A549 (cell line): ENCODE measurements around the gene HDLBP. TPM values are rescaled to one million over a fixed set of nuclear protein-coding genes. Genes with fewer than 3 reads are reported as not detected.

Experiments used
- ATAC-seq, 2 experiments: fragments of 200-7000 bp in 1 of 2; fragments of >200 bp in 1 of 2; cut with Nextera tagmentation in 1 of 2; cut with Tn5 transposase in 1 of 2; 3 replicates each; pipeline versions ENCODE4 v1.8.0 to v1.9.1; 2018 to 2020; ENCODE audit warnings: mild to moderate bottlenecking in 1 of 2, moderate library complexity in 1 of 2
- CTCF ChIA-PET: fragments of 300-600 bp; sonication (Branson Sonifier 250); formaldehyde crosslinking; extraction: SDS; loops from one replicate; lab custom pipeline; 2021; ENCODE audit warnings: antibody characterized with exemption, inconsistent platforms; lab: Yijun Ruan, JAX
- POLR2A ChIA-PET: fragments of 350-600 bp; formaldehyde crosslinking; extraction: SDS; loops from one replicate; lab custom pipeline; 2021; ENCODE audit warnings: antibody characterized with exemption, inconsistent platforms; lab: Yijun Ruan, JAX
- DNase-seq, 2 experiments: peaks; one replicate each; pipeline versions ENCODE4 v3.0.0 to v3.0.0-alpha.2; 2011 to 2016; ENCODE audit warnings: low read depth in 1 of 2, low spot score in 1 of 2
- FAIRE-seq: peaks from 2 replicates; lab custom pipeline; 2011; peaks lifted over from hg19 to GRCh38; lab: Jason Lieb, UNC
- H3K27ac ChIP-seq, 2 experiments: fragments of >200 bp; sonication (Bioruptor Twin); formaldehyde crosslinking; 3 replicates each; pipeline ENCODE4 v1.5.1; 2016 to 2017
- H3K4me1 ChIP-seq: fragments of >200 bp; sonication (Bioruptor Twin); formaldehyde crosslinking; 3 replicates; pipeline ENCODE4 v1.6.1; 2016
- H3K4me2 ChIP-seq: fragments of >200 bp; sonication (Bioruptor Twin); formaldehyde crosslinking; 3 replicates; pipeline ENCODE4 v1.6.1; 2016
- H3K4me3 ChIP-seq: fragments of >200 bp; sonication (Bioruptor Twin); formaldehyde crosslinking; 3 replicates; pipeline ENCODE4 v1.5.1; 2016
- H3K9me3 ChIP-seq: fragments of >200 bp; sonication (Bioruptor Twin); formaldehyde crosslinking; 3 replicates; pipeline ENCODE4 v1.6.1; 2016
- ATOH8 ChIP-seq: fragments of 250-450 bp; sonication (Bioruptor Pico); IDR thresholded peaks from 2 replicates; pipeline ENCODE4 v1.5.0; 2020; ENCODE audit warnings: low read depth, mild to moderate bottlenecking, moderate library complexity
- BHLHE40 ChIP-seq: IDR thresholded peaks from 2 replicates; pipeline ENCODE4 v1.6.1; 2012; ENCODE audit warnings: low read depth, low read length, inconsistent platforms
- CBX2 ChIP-seq: fragments of 200-600 bp; sonication (generic); IDR thresholded peaks from 2 replicates; pipeline ENCODE4 v1.6.1; 2016; ENCODE audit warnings: low read depth, mild to moderate bottlenecking, borderline replicate concordance
- EHF ChIP-seq: fragments of 250-450 bp; sonication (Bioruptor Pico); IDR thresholded peaks from 2 replicates; pipeline ENCODE4 v1.5.0; 2020; ENCODE audit warnings: mild to moderate bottlenecking
- EHMT2 ChIP-seq: fragments of 200-600 bp; sonication (generic); IDR thresholded peaks from 2 replicates; pipeline ENCODE4 v1.6.1; 2016; ENCODE audit warnings: antibody characterized with exemption, low read depth, mild to moderate bottlenecking, moderate library complexity
- GATA3 ChIP-seq: IDR thresholded peaks from 2 replicates; pipeline ENCODE4 v1.6.1; 2012; ENCODE audit warnings: borderline replicate concordance
- HDAC2 ChIP-seq: fragments of 200-600 bp; sonication (generic); IDR thresholded peaks from 2 replicates; pipeline ENCODE4 v1.6.1; 2016
- HEYL ChIP-seq: fragments of 250-450 bp; sonication (Bioruptor Pico); IDR thresholded peaks from 2 replicates; pipeline ENCODE4 v1.8.0; 2021; ENCODE audit warnings: mild to moderate bottlenecking, moderate library complexity
- HOXB5 ChIP-seq: fragments of 250-450 bp; sonication (Bioruptor Pico); IDR thresholded peaks from 2 replicates; pipeline ENCODE4 v1.5.0; 2020; ENCODE audit warnings: mild to moderate bottlenecking, moderate library complexity
- JUN ChIP-seq, 2 experiments: fragments of >200 bp; sonication (Bioruptor Twin); formaldehyde crosslinking; IDR thresholded peaks; 2 replicates in 1 of 2; 3 replicates in 1 of 2; pipeline ENCODE4 v1.6.1; 2016 to 2017
- JUNB ChIP-seq: fragments of >200 bp; sonication (Bioruptor Twin); formaldehyde crosslinking; IDR thresholded peaks from 2 replicates; pipeline ENCODE4 v1.6.1; 2016
- KDM5A ChIP-seq: fragments of 200-600 bp; sonication (generic); IDR thresholded peaks from 2 replicates; pipeline ENCODE4 v1.6.1; 2016; ENCODE audit warnings: antibody characterized with exemption, mild to moderate bottlenecking
- MAFK ChIP-seq: fragments of 450-650 bp; IDR thresholded peaks from 2 replicates; pipeline ENCODE4 v1.6.1; 2014; ENCODE audit not compliant: partially characterized antibody
- NFE2L2 ChIP-seq: fragments of 150-350 bp; conservative IDR thresholded peaks from 2 replicates; pipeline ENCODE4 v1.6.1; 2014; ENCODE audit warnings: low read length
- PHF8 ChIP-seq: fragments of 200-600 bp; sonication (generic); IDR thresholded peaks from 2 replicates; pipeline ENCODE4 v1.6.1; 2016; ENCODE audit warnings: low read depth, mild to moderate bottlenecking, antibody characterized with exemption, moderate library complexity, borderline replicate concordance
- POLR2A ChIP-seq: IDR thresholded peaks from 2 replicates; pipeline ENCODE4 v1.6.1; 2012; ENCODE audit warnings: mild to moderate bottlenecking, low read length
- RCOR1 ChIP-seq: fragments of 150-350 bp; IDR thresholded peaks from 2 replicates; pipeline ENCODE4 v1.6.1; 2014; ENCODE audit warnings: antibody characterized with exemption, low read length, low read depth
- SMC3 ChIP-seq: fragments of >200 bp; sonication (Bioruptor Twin); formaldehyde crosslinking; IDR thresholded peaks from 3 replicates; pipeline ENCODE4 v1.6.1; 2018; ENCODE audit warnings: inconsistent platforms
- TFCP2L1 ChIP-seq: fragments of 250-450 bp; sonication (Bioruptor Pico); IDR thresholded peaks from 2 replicates; pipeline ENCODE4 v1.5.0; 2021; ENCODE audit warnings: mild to moderate bottlenecking
- ZSCAN20 ChIP-seq: fragments of 250-450 bp; sonication (Bioruptor Pico); IDR thresholded peaks from 2 replicates; pipeline ENCODE4 v1.8.0; 2022; ENCODE audit warnings: mild to moderate bottlenecking, moderate library complexity
- WGBS: methylation state at CpG from one replicate; pipeline ENCODE4 v1.1.6; 2017; ENCODE audit errors: missing lambda C conversion rate; 5-methylcytosine and 5-hydroxymethylcytosine counted together
- polyA plus RNA-seq, 4 experiments: library from polyadenylated mRNA; depleted of rRNA in 3 of 4; stranded (reverse); fragments of >200 nt; fragmentation: RNase III in 1 of 4; extraction: RNeasy Plus Mini Kit Qiagen cat#74134 plus additional on column Dnase treatment in 1 of 4; gene quantifications; 2 replicates in 3 of 4; 3 replicates in 1 of 4; pipeline ENCODE4 v1.2.3, GENCODE V29; 2011 to 2017
- TF ChIP-seq, protein P1 (sequence below): fragments of >200 bp; sonication (Bioruptor Twin); formaldehyde crosslinking; IDR thresholded peaks from 3 replicates; pipeline ENCODE4 v1.5.1; 2016
- TF ChIP-seq, protein P2 (sequence below): fragments of 200-600 bp; sonication (generic); IDR thresholded peaks from 2 replicates; pipeline ENCODE4 v1.6.1; 2016; ENCODE audit warnings: antibody characterized with exemption, mild to moderate bottlenecking, moderate library complexity

HDLBP gene
- polyA plus RNA-seq, 2 of the 4 experiments (the other 2 are of a cell fraction), result 248 to 292 TPM

DNA sequence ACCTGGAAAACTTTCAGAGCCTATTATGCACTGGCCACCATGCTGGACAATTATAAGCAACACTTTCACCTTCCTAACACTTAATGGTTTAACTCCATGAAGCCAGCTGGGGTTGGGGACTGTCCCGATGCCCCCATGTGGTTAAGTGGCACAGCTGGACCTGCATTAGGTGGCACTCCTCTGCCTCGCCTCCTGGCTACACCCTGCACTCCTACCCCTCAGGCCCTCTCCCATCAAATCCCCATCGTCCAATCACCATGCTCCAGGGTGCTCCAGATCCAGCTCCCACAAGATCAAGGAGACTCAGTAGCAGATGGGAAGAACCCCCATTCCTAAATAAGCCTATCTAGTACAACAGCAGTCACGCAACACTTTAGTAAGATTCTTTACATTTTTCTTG is 53.8 kb downstream of the HDLBP start:
- no peak overlapping the region for H3K27ac ChIP-seq
- peak in 1 of 2 experiments; percentile 49; a peak in 3 of 6 replicates for ATAC-seq
- no peak overlapping the region for H3K4me3 ChIP-seq
- POLR2A ChIA-PET, result no interaction called here
- WGBS, result 91% methylated on average over 4 of the region's 4 CpGs
- H3K4me2 ChIP-seq, result no peak overlapping the region
- FAIRE-seq, result no peak
- DNase-seq, result no peak
- no peaks in the 10 kb centered on the region for H3K9me3 ChIP-seq
- TF ChIP-seq POLR2A (no peak), MAFK (no peak), CBX2 (no peak), GATA3 (no peak), JUN (IDR thresholded peaks at IDR 0.05) (no peak), HDAC2 (no peak), EHMT2 (no peak), HOXB5 (CRISPR knock-in tag) (no peak), JUNB (no peak), NFE2L2 (no peak), ZSCAN20 (CRISPR knock-in tag) (no peak), ATOH8 (no peak), RCOR1 (no peak), SMC3 (no peak)
- TF ChIP-seq, protein P1, sequence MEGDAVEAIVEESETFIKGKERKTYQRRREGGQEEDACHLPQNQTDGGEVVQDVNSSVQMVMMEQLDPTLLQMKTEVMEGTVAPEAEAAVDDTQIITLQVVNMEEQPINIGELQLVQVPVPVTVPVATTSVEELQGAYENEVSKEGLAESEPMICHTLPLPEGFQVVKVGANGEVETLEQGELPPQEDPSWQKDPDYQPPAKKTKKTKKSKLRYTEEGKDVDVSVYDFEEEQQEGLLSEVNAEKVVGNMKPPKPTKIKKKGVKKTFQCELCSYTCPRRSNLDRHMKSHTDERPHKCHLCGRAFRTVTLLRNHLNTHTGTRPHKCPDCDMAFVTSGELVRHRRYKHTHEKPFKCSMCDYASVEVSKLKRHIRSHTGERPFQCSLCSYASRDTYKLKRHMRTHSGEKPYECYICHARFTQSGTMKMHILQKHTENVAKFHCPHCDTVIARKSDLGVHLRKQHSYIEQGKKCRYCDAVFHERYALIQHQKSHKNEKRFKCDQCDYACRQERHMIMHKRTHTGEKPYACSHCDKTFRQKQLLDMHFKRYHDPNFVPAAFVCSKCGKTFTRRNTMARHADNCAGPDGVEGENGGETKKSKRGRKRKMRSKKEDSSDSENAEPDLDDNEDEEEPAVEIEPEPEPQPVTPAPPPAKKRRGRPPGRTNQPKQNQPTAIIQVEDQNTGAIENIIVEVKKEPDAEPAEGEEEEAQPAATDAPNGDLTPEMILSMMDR, result no peak
- TF ChIP-seq, protein P2, sequence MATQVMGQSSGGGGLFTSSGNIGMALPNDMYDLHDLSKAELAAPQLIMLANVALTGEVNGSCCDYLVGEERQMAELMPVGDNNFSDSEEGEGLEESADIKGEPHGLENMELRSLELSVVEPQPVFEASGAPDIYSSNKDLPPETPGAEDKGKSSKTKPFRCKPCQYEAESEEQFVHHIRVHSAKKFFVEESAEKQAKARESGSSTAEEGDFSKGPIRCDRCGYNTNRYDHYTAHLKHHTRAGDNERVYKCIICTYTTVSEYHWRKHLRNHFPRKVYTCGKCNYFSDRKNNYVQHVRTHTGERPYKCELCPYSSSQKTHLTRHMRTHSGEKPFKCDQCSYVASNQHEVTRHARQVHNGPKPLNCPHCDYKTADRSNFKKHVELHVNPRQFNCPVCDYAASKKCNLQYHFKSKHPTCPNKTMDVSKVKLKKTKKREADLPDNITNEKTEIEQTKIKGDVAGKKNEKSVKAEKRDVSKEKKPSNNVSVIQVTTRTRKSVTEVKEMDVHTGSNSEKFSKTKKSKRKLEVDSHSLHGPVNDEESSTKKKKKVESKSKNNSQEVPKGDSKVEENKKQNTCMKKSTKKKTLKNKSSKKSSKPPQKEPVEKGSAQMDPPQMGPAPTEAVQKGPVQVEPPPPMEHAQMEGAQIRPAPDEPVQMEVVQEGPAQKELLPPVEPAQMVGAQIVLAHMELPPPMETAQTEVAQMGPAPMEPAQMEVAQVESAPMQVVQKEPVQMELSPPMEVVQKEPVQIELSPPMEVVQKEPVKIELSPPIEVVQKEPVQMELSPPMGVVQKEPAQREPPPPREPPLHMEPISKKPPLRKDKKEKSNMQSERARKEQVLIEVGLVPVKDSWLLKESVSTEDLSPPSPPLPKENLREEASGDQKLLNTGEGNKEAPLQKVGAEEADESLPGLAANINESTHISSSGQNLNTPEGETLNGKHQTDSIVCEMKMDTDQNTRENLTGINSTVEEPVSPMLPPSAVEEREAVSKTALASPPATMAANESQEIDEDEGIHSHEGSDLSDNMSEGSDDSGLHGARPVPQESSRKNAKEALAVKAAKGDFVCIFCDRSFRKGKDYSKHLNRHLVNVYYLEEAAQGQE, result no peak
- CTCF ChIA-PET, result no interaction called here
- H3K4me1 ChIP-seq, result no peaks in the 10 kb centered on the region

GRCh38 chr2:241260911-241261310 is 54.6 kb downstream of the HDLBP start:
- Histone ChIP-seq H3K9me3 (no peaks in the 10 kb centered on the region), H3K4me1 (no peaks in the 10 kb centered on the region), H3K4me2 (no peak overlapping the region), H3K4me3 (no peak overlapping the region), H3K27ac (no peak overlapping the region)
- FAIRE-seq (no peak), DNase-seq (no peak), ATAC-seq (no peak)
- POLR2A ChIA-PET, result no interaction called here
- CTCF ChIA-PET, result no interaction called here
- 90% methylated on average over 3 of the region's 3 CpGs for WGBS
- TF ChIP-seq GATA3, result no peak
- no peak for TF ChIP-seq KDM5A
- no peak for TF ChIP-seq PHF8
- TF ChIP-seq BHLHE40, result no peak
- no peak for TF ChIP-seq NFE2L2
- TF ChIP-seq EHF, result no peak
- TF ChIP-seq HOXB5 (CRISPR knock-in tag), result no peak
- no peak for TF ChIP-seq HEYL
- no peak for TF ChIP-seq MAFK
- TF ChIP-seq TFCP2L1 (CRISPR knock-in tag), result no peak
- TF ChIP-seq EHMT2, result no peak
